Immature natural killer cell (primary cell): ENCODE results near the gene ACSL1. TPM values are rescaled to one million over a fixed set of nuclear protein-coding genes. Genes with fewer than 3 reads are reported as not detected.

Source experiments
- DNase-seq, 3 donors: peaks; one replicate each; pipeline ENCODE4 v3.0.0; 2022; ENCODE audit warnings: mixed read lengths in 1 of 3
- H3K27ac Mint-ChIP-seq, 6 donors: one replicate each; pipeline ENCODE4 v1.8.0; 2020; ENCODE audit warnings: mixed read lengths in 6 of 6, mild to moderate bottlenecking in 5 of 6, inconsistent platforms in 4 of 6, moderate library complexity in 3 of 6
- H3K27me3 Mint-ChIP-seq, 3 donors: one replicate each; pipeline ENCODE4 v1.8.0; 2020 to 2021; ENCODE audit warnings: low read depth in 3 of 3, mild to moderate bottlenecking in 3 of 3, mixed read lengths in 3 of 3, moderate library complexity in 3 of 3, inconsistent platforms in 1 of 3
- H3K36me3 Mint-ChIP-seq, 3 donors: one replicate each; pipeline ENCODE4 v1.8.0; 2020; ENCODE audit warnings: mixed read lengths in 3 of 3, inconsistent platforms in 2 of 3, mild to moderate bottlenecking in 2 of 3
- H3K4me1 Mint-ChIP-seq, 2 donors: one replicate each; pipeline ENCODE4 v1.8.0; 2020; ENCODE audit warnings: inconsistent platforms in 2 of 2, mild to moderate bottlenecking in 2 of 2, mixed read lengths in 2 of 2, moderate library complexity in 1 of 2
- H3K4me3 Mint-ChIP-seq, 5 donors: one replicate each; pipeline ENCODE4 v1.8.0; 2020; ENCODE audit warnings: mild to moderate bottlenecking in 5 of 5, mixed read lengths in 5 of 5, inconsistent platforms in 3 of 5, moderate library complexity in 3 of 5
- H3K9me3 Mint-ChIP-seq, 6 donors: one replicate each; pipeline ENCODE4 v1.8.0; 2020; ENCODE audit warnings: mild to moderate bottlenecking in 6 of 6, mixed read lengths in 6 of 6, inconsistent platforms in 4 of 6, moderate library complexity in 3 of 6
- polyA plus RNA-seq, 3 donors: library from polyadenylated mRNA; unstranded; fragments of 300-500 nt; fragmentation: Illumina TruSeq; gene quantifications; one replicate each; pipeline ENCODE4 v1.2.3, GENCODE V29; 2021

Gene ACSL1
- polyA plus RNA-seq, 3 donors from 2014 or later, result 4.8 to 7.8 (median 7.3) TPM

DNA sequence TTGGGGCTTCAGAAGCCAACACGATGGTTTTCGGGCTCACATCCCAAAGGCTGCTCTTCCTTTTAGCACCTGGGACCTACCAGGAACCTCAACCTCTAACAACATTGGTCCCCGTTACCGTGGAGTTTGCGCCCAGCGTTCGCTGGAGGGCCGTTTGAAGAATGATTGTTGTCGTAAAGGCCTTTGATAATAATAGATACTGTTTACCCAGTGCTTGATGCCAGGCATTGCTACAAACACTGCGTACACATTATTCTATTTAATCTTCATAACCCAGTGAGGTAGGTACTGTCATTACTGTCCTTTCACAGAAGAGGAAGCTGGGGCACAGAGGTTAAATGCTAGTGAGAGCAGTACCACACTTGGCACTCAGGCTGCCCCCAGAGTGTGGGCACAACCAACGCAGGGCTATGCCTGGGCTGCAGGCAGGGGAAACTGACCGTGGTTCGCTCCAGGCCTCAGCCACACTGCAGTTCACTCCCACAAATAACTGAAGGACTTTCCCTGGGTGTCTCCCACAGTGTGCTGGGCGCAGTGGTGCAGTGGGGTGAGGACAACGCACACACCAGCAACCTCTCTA is 1.0 kb upstream of the ACSL1 start:
- Mint-ChIP-seq H3K4me3 (peak overlapping the region; percentile 87 to 93 (median 89)), H3K36me3 (no peaks in the 10 kb centered on the region), H3K27me3 (peaks cover 16 to 21% (median 20%) of the 10 kb centered on the region in 3 donors), H3K9me3 (no peaks in the 10 kb centered on the region), H3K27ac (peak overlapping the region; percentile 81 to 96 (median 92)), H3K4me1 (peaks cover 22 to 34% of the 10 kb centered on the region in 2 donors)
- DNase-seq, result no peak

DNA sequence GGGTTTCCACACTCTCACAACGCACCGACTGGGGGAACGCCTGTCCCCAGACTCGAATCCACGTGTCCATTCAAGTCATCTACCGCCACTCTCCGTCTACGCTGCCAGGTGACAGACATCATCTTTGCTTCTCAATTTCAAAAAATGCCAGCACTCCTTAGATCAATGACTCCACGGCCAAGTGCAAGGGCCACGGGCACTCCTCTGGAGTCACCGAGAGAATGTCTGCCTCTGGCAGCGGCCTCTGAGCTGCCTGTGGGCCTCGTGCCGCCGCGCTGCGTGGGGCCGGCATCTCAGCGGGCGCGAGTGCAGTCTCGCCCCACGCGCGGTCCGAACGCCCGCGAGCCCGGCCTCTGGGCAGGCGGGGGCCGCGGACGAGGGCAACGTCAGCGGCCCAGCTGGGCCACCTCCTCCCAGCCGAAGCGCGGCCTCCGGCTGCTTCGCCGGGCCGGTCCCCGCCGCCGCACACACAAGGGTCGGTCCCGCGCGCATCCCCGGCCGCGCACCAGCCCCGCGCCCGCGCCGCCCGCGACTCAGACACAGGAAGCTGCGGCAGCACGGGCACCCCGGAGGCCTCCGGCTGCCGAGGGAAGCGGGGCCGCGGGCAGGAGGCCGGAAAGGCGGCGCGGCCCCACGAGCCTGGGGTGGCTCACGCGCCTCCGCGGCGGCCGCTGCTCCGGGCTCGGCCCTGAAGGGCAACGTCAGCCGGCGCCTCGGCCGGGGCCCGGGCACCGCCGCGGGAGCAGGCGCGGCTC is 450 bp downstream of the ACSL1 start:
- DNase-seq, result peak; percentile 76 to 78 (median 77)
- Mint-ChIP-seq H3K9me3 (no peaks in the 10 kb centered on the region), H3K36me3 (no peaks in the 10 kb centered on the region), H3K4me3 (peak overlapping the region; percentile 84 to 89 (median 85)), H3K4me1 (peaks cover 24 to 37% of the 10 kb centered on the region in 2 donors), H3K27ac (peak overlapping the region; percentile 87 to 96 (median 91)), H3K27me3 (peaks cover 16 to 21% (median 20%) of the 10 kb centered on the region in 3 donors)

DNA sequence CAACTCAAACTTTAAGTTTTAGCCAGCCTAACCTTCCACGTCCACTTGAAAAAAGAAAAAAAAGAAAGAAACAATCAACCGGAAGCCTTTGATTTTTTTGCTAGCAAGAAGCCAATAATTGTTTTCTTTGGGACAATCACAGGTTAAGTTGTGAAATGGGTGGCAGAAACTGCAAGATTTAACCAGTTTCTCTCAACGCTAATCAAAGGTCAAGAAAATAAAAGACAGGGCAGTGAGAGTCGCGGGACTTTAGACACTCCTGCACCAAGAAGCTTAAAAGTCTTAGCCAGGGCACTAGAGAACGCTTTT is 1.0 kb downstream of the ACSL1 start:
- Mint-ChIP-seq H3K36me3 (no peaks in the 10 kb centered on the region), H3K27ac (peak overlapping the region; percentile 87 to 96 (median 91)), H3K9me3 (no peaks in the 10 kb centered on the region), H3K4me1 (peaks cover 27 to 43% of the 10 kb centered on the region in 2 donors), H3K4me3 (peak overlapping the region; percentile 84 to 89 (median 85)), H3K27me3 (peaks cover 16 to 21% (median 20%) of the 10 kb centered on the region in 3 donors)
- DNase-seq, result no peak

DNA sequence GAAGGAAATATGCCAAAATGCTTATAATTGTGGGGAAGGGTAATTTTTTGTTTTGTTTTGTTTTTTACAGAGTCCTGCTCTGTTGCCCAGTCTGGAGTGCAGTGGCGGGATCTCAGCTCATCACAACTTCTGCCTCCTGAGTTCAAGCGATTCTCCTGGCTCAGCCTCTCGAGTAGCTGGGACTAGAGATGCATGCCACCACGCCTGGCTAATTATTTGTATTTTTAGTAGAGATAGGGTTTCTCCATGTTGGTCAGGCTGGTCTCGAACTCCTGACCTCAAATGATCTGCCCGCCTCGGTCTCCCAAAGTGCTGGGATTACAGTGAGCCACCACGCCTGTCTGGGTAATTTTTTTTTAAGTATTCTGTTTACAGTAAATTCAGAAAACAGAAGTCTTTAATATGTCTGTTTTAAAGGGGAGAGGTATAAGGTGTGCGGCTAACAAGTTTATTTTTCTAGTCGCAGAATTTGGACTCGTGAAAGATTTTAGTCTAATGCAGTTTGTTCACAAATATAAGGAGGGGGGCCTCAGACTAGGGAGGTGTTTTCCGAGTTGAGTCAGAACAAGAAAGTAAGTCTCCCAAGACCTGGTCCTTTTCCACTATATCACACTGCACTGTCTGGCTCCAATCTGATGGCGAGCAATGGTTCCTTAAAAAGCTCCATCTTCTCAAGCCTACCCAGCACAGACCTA is 1.5 kb downstream of the ACSL1 start:
- peaks cover 29 to 48% of the 10 kb centered on the region in 2 donors for H3K4me1 Mint-ChIP-seq
- peaks cover 16 to 21% (median 20%) of the 10 kb centered on the region in 3 donors for H3K27me3 Mint-ChIP-seq
- no peaks in the 10 kb centered on the region for H3K9me3 Mint-ChIP-seq
- H3K27ac Mint-ChIP-seq, result peak overlapping the region; percentile 87 to 96 (median 91)
- no peaks in the 10 kb centered on the region for H3K36me3 Mint-ChIP-seq
- DNase-seq, result no peak
- H3K4me3 Mint-ChIP-seq, result peak overlapping the region; percentile 84 to 89 (median 85)

DNA sequence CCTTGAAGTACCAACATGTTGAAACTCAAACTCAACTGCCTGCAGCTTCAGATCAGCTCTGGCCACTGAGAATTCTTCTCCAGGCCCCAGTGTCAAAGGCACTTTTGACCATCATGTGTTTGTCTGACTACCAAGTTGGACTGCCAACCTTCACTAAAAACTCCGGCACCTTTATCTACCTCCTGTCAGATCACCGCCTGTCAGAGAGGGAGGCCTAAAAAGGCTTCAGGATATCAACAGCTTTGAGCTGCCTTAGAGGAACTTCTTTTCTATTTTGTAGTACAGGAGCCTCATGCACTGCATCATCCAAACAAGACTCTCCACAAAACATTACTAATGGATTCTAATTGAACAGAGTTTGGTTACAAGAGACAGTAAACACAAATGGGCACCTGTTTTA is 2.8 kb downstream of the ACSL1 start:
- H3K27ac Mint-ChIP-seq, result no peak overlapping the region
- no peak overlapping the region for H3K4me3 Mint-ChIP-seq
- no peaks in the 10 kb centered on the region for H3K9me3 Mint-ChIP-seq
- H3K27me3 Mint-ChIP-seq, result peaks cover 16 to 21% (median 20%) of the 10 kb centered on the region in 3 donors
- peaks cover 36 to 55% of the 10 kb centered on the region in 2 donors for H3K4me1 Mint-ChIP-seq
- no peaks in the 10 kb centered on the region for H3K36me3 Mint-ChIP-seq
- DNase-seq, result no peak

DNA sequence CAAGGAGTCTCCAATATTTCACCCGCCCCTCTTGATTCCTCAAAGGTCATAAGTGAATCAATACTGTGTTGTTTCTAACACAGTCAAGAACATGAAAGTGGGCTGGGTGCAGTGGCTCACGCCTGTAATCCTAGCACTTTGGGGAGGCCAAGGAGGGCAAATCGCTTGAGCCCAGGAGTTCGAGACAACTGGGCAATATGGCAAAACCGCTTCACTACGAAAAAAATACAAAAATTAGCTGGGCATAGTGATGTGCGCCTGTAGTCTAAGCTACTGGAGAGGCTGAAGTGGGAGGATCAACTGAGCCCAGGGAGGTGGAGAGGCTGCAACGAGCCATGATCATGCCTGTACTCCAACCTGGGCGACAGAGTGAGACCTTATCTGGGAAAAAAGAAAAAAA is 3.4 kb downstream of the ACSL1 start:
- Mint-ChIP-seq H3K9me3 (no peaks in the 10 kb centered on the region), H3K4me1 (peaks cover 33 to 55% of the 10 kb centered on the region in 2 donors), H3K27ac (no peak overlapping the region), H3K4me3 (no peak overlapping the region), H3K36me3 (no peaks in the 10 kb centered on the region), H3K27me3 (peaks cover 16 to 22% (median 20%) of the 10 kb centered on the region in 3 donors)
- DNase-seq, result no peak

DNA sequence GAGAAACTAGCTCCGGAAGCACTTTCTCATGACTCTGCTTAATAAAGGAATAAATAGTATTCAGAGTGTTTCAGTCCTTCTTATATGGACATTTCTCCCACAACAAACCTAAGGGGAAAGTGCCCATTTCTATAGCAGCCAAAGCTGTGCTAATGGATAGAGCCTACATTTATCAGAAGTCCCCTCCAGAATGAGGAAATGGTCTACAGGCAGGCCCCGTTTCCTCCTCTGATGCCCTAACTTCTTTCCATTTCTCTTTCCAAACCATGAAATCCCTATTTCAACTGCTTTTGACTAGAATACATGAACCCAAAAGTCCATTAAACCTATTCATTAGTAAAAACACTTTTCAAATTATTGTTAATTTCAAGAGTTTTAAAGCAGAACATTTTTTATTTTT is 4.5 kb downstream of the ACSL1 start:
- no peak for DNase-seq
- peaks cover 8 to 14% (median 12%) of the 10 kb centered on the region in 3 donors for H3K27me3 Mint-ChIP-seq
- no peaks in the 10 kb centered on the region for H3K36me3 Mint-ChIP-seq
- H3K4me1 Mint-ChIP-seq, result peaks cover 28 to 52% of the 10 kb centered on the region in 2 donors
- no peaks in the 10 kb centered on the region for H3K9me3 Mint-ChIP-seq
- no peak overlapping the region for H3K27ac Mint-ChIP-seq
- H3K4me3 Mint-ChIP-seq, result no peak overlapping the region

DNA sequence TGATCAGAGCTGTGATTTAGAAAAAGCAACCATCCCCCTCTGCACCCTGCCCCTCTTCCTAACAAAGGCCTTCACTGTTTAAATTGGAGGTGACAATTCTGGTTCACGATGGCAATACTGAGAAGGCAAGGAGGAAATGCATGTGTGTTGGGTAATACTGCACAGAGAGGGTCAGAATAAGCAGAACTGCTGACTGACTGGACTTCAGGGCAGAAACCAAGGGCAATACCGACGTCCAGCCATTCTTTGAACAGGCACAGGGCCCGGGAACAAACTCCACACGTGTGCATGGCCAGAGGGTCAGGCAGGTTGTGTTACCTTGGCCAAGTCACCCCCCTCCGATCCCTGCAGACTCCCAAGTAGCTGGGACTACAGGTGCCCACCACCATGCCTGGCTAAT is 6.0 kb downstream of the ACSL1 start:
- no peaks in the 10 kb centered on the region for H3K36me3 Mint-ChIP-seq
- no peak overlapping the region for H3K4me3 Mint-ChIP-seq
- no peak overlapping the region for H3K27ac Mint-ChIP-seq
- DNase-seq, result no peak
- H3K27me3 Mint-ChIP-seq, result peaks cover 3 to 7% (median 7%) of the 10 kb centered on the region in 3 donors
- no peaks in the 10 kb centered on the region for H3K9me3 Mint-ChIP-seq
- peaks cover 38 to 60% of the 10 kb centered on the region in 2 donors for H3K4me1 Mint-ChIP-seq

DNA sequence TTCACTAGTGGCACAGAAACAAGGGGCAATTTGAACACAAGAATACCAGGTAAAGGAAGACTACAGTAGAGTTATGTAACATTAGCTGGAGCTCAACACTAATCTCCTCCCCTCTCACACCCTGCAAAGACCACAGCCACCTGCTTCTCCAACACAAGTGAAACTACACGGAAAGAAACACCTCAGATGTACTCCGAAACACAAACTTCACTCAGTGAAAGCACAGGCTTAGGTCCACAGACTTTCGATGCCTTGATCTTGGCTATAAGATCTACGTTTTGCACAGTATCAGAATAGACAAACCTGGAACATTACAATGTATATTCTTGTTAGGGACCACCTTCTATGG is 7.6 kb downstream of the ACSL1 start:
- no peak for DNase-seq
- Mint-ChIP-seq H3K27ac (no peak overlapping the region), H3K4me1 (peaks cover 43 to 61% of the 10 kb centered on the region in 2 donors), H3K4me3 (no peak overlapping the region), H3K36me3 (no peaks in the 10 kb centered on the region), H3K27me3 (peaks cover 0 to 1% (median 0%) of the 10 kb centered on the region in 3 donors), H3K9me3 (no peaks in the 10 kb centered on the region)

DNA sequence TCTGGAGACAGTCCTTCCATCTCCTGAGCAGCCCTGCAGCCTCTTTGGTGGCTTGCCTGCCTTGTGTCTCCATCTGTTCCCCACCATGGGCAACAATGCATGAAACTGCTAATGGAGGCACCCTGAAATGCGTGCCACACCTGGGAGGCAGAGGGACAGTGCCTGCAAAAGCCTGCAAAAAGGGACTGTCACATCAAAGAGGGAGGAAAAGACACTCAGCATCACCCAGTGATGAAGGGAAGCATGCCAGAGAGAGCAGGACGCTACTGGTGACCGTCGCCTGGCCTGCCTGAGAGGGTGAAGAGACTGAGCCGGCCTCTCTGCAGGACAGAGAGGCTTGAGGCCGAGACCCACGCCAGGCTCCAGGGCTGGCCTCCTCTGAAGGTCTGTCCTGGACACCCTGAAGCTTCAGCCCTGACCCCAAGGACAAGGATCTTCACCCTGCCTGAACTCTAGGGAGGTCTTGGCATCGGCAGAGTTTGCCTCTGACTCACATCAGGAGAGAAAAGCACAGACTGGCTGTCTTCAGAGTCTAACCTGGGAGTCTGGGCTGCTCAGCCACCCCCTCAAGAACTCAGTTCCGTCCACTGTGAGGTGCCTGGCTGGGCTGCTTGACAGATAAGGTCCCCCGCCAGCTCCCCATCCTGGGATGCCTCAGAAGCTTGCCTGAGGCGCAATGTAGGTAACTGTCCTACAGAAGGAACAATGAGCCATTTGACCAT is 8.1 kb downstream of the ACSL1 start:
- no peak for DNase-seq
- no peak overlapping the region for H3K4me3 Mint-ChIP-seq
- H3K4me1 Mint-ChIP-seq, result peaks cover 47 to 66% of the 10 kb centered on the region in 2 donors
- peaks cover 0 to 1% (median 0%) of the 10 kb centered on the region in 3 donors for H3K27me3 Mint-ChIP-seq
- H3K36me3 Mint-ChIP-seq, result no peaks in the 10 kb centered on the region
- H3K9me3 Mint-ChIP-seq, result no peaks in the 10 kb centered on the region
- no peak overlapping the region for H3K27ac Mint-ChIP-seq

DNA sequence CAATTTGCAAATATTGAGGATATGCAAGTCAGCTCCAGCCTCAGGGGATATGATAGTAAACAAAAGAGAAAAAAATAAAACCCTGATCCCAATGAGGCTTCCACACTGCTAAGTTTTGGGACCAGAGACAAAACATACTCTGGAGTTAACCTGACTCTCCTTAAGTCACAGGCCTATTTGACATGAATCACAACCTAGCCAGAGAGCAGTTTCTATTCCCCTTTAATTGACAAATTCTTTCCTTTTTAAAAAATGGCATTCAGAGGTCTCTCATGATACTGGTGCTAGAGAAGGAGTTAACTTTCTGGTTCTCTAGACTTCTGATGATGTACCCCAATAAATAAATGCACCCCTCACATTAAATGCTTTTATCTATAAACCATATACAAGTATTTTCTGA is 8.8 kb downstream of the ACSL1 start:
- Mint-ChIP-seq H3K27me3 (peaks cover 0 to 1% (median 0%) of the 10 kb centered on the region in 3 donors), H3K27ac (no peak overlapping the region), H3K4me1 (peaks cover 47 to 73% of the 10 kb centered on the region in 2 donors)

DNA sequence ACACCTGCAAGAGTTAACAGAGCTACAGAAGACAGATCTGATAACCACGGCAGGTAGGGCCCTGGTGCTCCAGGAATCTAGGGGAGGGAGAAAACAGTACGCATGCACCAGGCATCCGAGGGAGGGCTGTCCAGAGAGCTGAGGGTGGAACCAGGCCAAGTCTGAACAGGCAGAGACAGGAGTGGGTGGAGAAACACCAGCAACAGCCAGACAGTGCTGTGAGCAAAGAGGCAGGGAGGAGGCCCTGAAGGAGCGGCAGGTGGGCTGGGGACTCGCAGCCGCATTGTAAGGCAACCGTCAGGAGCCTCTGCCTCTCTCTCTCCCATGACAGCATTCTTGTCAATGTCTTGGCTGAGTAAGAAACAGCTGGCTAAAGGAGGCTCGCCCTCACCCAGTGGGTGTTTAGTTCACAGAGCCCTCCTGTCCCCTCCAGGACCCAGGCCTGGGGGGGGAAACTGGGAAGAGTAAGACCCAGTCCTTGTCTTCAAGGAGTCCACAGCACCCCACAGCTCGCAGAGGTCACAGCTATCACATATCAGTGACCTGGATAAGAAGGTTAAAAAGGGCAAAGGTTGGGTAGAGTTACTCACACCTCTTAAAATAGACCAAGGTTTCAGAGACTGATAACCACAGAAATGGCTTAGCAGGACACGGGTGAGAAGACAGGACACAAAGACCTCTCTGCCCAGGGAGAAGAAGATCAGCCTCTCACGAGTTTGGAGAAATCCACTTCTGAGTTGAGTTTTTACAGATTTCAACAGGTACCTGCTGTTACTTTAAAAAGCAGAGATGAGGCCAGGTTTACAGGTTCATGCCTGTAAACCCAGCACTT is 10.5 kb downstream of the ACSL1 start:
- peak overlapping the region; percentile 15 to 66 (median 54) for H3K4me3 Mint-ChIP-seq
- peaks cover 0 to 3% (median 0%) of the 10 kb centered on the region in 3 donors for H3K36me3 Mint-ChIP-seq
- H3K4me1 Mint-ChIP-seq, result peaks cover 55 to 83% of the 10 kb centered on the region in 2 donors
- peaks cover 0 to 5% (median 3%) of the 10 kb centered on the region in 3 donors for H3K27me3 Mint-ChIP-seq
- DNase-seq, result no peak
- H3K27ac Mint-ChIP-seq, result peak overlapping the region; percentile 0 to 87 (median 48)
- H3K9me3 Mint-ChIP-seq, result no peaks in the 10 kb centered on the region

More for the DNA sequence above, 8.8 kb downstream of the ACSL1 start:
- Mint-ChIP-seq H3K36me3 (no peaks in the 10 kb centered on the region), H3K4me3 (no peak overlapping the region), H3K9me3 (no peaks in the 10 kb centered on the region)
- DNase-seq, result no peak

DNA sequence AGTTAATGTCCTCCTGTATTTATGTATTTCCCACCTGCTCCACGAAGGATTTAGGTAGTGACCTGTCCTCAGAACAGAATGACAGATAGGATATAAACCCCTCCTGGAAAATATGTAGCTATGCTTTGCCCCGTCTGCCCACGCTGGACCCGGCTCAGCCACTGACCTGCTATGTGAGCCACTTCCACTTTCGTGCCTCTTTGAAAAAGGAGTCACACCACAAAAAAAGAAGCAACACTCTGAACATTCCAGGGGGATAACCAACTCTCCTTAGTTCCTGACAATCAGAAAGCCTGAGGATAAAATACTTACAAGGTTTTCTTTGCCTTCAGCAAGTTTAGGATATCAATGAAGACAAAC is 11.1 kb downstream of the ACSL1 start:
- no peaks in the 10 kb centered on the region for H3K9me3 Mint-ChIP-seq
- H3K4me3 Mint-ChIP-seq, result peak overlapping the region in 4 of 5 donors; percentile 51 to 66 (median 58)
- H3K4me1 Mint-ChIP-seq, result peaks cover 54 to 79% of the 10 kb centered on the region in 2 donors
- no peak for DNase-seq
- peaks cover 0 to 5% (median 3%) of the 10 kb centered on the region in 3 donors for H3K27me3 Mint-ChIP-seq
- H3K36me3 Mint-ChIP-seq, result peaks cover 0 to 3% (median 0%) of the 10 kb centered on the region in 3 donors
- peak overlapping the region in 5 of 6 donors; percentile 0 to 87 (median 36) for H3K27ac Mint-ChIP-seq
